Erythroblast (primary cell): ENCODE measurements around the gene ELF1.

Experiments used
- GATA1 ChIP-seq: IDR thresholded peaks from 2 replicates; pipeline ENCODE4 v1.6.1; 2011; ENCODE audit warnings: low read depth, mild to moderate bottlenecking, control low read depth, low read length, moderate library complexity
- POLR2A ChIP-seq: IDR thresholded peaks from 2 replicates; pipeline ENCODE4 v1.6.1; 2011; ENCODE audit warnings: mild to moderate bottlenecking, low read length

DNA sequence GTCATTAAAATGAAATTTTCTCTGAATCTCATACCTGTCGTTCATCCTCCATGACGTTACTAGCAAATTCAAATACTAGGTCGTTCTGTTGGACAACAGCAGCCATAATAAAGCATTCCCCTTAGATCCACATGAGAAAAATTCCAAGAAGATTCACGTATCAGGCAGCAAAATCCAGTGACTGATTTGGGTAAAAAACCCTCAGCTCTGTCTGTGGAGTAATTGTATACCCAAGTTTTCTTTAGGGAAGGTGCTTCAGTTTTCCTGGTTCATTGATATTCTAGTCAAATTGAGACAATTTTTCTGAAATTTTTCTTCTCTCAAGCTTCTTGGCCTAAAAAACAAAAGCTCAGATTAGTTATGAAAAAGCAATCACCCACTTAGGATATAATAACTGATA is 37.2 kb downstream of the ELF1 start:
- TF ChIP-seq POLR2A = no peak
- TF ChIP-seq GATA1 = no peak
